PC-9 (cell line): ENCODE measurements around the gene CCDC136. TPM values are rescaled to one million over a fixed set of nuclear protein-coding genes. Genes with fewer than 3 reads are reported as not detected.

Source experiments
- BruUV-seq: library from RNA; stranded (reverse); fragments of 400-500 nt; replicated peaks from 2 replicates; lab custom pipeline; 2021; lab: Mats Ljungman, UMichigan
- CTCF ChIA-PET: fragments of 300-600 bp; sonication (Branson Sonifier 250); formaldehyde crosslinking; loops from one replicate; lab custom pipeline; 2022; ENCODE audit warnings: antibody characterized with exemption; lab: Charles Lee
- POLR2A ChIA-PET: fragments of 300-600 bp; sonication (Branson Sonifier 250); formaldehyde crosslinking; loops from one replicate; lab custom pipeline; 2022; ENCODE audit warnings: antibody characterized with exemption; ENCODE audit not compliant: unreplicated experiment; lab: Charles Lee
- DNase-seq, 2 experiments: peaks; one replicate each; pipeline versions ENCODE4 v3.0.0 to v3.0.0-alpha.2; 2015 to 2022; ENCODE audit warnings: mixed read lengths in 1 of 2
- H2AFZ ChIP-seq: fragments of 200-600 bp; sonication (generic); 2 replicates; pipeline ENCODE4 v1.8.1; 2017; ENCODE audit warnings: antibody characterized with exemption
- H3F3A ChIP-seq: fragments of 200-600 bp; sonication (generic); 2 replicates; pipeline ENCODE4 v1.8.1; 2017; ENCODE audit warnings: antibody characterized with exemption, mild to moderate bottlenecking, low read depth; ENCODE audit not compliant: insufficient read depth
- H3K27ac ChIP-seq: fragments of 200-600 bp; sonication (generic); 2 replicates; pipeline ENCODE4 v1.6.1; 2016; ENCODE audit warnings: mixed run types
- H3K27me3 ChIP-seq: fragments of 200-600 bp; sonication (generic); 2 replicates; pipeline ENCODE4 v1.6.1; 2016; ENCODE audit warnings: low read depth, mixed run types; ENCODE audit not compliant: insufficient read depth
- H3K36me3 ChIP-seq: fragments of 200-600 bp; sonication (generic); 2 replicates; pipeline ENCODE4 v1.6.1; 2016; ENCODE audit warnings: low read depth, mixed run types
- H3K4me1 ChIP-seq: fragments of 200-600 bp; sonication (generic); replicated peaks from 2 replicates; pipeline ENCODE4 v1.6.1; 2016; ENCODE audit warnings: mixed run types; ENCODE audit not compliant: insufficient read depth
- H3K4me2 ChIP-seq: fragments of 200-600 bp; sonication (generic); 2 replicates; pipeline ENCODE4 v1.6.1; 2017; ENCODE audit warnings: mixed run types
- H3K4me3 ChIP-seq: fragments of 200-600 bp; sonication (generic); 2 replicates; pipeline ENCODE4 v1.6.1; 2016; ENCODE audit warnings: mixed run types
- H3K79me2 ChIP-seq: fragments of 200-600 bp; sonication (generic); 2 replicates; pipeline ENCODE4 v1.6.1; 2017; ENCODE audit warnings: low read depth, mixed run types
- H3K9me2 ChIP-seq: fragments of 200-600 bp; sonication (generic); 2 replicates; pipeline ENCODE4 v1.8.1; 2017; ENCODE audit warnings: mild to moderate bottlenecking; ENCODE audit not compliant: insufficient read depth
- H3K9me3 ChIP-seq: fragments of 200-600 bp; sonication (generic); 2 replicates; pipeline ENCODE4 v1.8.1; 2016; ENCODE audit warnings: low read depth; ENCODE audit not compliant: insufficient read depth
- H4K20me1 ChIP-seq: fragments of 200-600 bp; sonication (generic); 2 replicates; pipeline ENCODE4 v1.8.1; 2017; ENCODE audit not compliant: insufficient read depth
- EZH2 ChIP-seq: fragments of 200-600 bp; sonication (generic); IDR thresholded peaks from 2 replicates; pipeline ENCODE4 v1.8.0; 2017; ENCODE audit warnings: antibody characterized with exemption, low read depth
- intact Hi-C: fragments of 100-400 bp; cut with micrococcal nuclease; formaldehyde crosslinking; loops from one replicate; pipeline ENCODE4 v1.10.0; 2022; ENCODE audit not compliant: unreplicated experiment
- total RNA-seq: library from RNA; stranded (reverse); gene quantifications from 2 replicates; pipeline ENCODE4 v1.2.3, GENCODE V29; 2021
- TF ChIP-seq, protein P1 (sequence below): fragments of 200-600 bp; sonication (generic); conservative IDR thresholded peaks from 2 replicates; pipeline ENCODE4 v1.6.1; 2017; ENCODE audit warnings: mixed run types, antibody characterized with exemption, mild to moderate bottlenecking, moderate library complexity

CCDC136 gene
- total RNA-seq, 1 experiment from 2014 or later = 7.1 TPM

DNA sequence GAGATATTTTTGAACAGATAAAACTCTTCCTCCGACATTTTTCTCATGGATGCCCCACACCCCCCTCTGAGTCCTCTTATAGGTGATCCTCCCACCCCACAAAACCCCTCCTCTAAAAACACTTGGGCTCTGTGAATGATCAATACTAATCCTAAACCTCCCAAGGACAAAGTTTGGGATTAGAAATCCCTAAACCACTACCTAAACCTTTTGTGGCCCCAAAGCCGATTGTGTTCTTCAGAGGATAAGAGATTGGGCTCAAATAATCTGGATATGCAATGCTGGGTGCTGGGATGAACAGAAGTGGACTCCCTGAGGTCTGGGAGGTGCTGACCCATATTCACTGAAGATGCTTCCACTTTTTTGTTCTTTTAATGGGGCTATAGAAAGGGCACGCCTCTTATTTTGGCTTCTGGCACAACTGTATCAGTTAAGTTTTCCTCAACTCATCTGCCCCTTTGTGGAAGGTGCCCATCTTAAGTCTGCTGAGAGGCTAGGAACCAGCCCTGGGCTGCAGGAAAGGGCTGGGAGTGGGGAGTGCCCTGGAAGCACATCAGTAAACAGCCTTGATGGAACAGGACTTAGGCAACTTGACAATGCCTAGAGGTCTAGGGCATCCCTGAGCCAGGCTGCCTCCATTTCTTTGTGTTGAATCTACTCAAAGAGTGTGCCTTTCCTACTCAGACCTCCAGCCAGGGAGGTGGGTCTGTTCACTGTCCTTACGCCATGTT, 15.9 kb upstream of the CCDC136 start, which contains the start of gene OPN1SW:
TSS of gene OPN1SW (minus strand) at position 51 of the 731 bp plus-strand sequence. CDS start at position 38, 13 bp downstream.
- Histone ChIP-seq H2AFZ (no peak within 1 kb of the TSS), H4K20me1 (no peaks in the 10 kb centered on the region), H3K4me1 (no peaks in the 10 kb centered on the region), H3K36me3 (no peaks in the 10 kb centered on the region), H3K27me3 (no peaks in the 10 kb centered on the region), H3K79me2 (no peaks in the 10 kb centered on the region), H3K27ac (no peak within 1 kb of the TSS), H3K4me2 (no peak within 1 kb of the TSS), H3K9me2 (no peaks in the 10 kb centered on the region), H3K9me3 (no peaks in the 10 kb centered on the region; the same call in 1 of the 2 replicates), H3F3A (peaks cover 13% of the 10 kb centered on the region), H3K4me3 (no peak within 1 kb of the TSS)
- TSS peak; percentile 18 for BruUV-seq
- no peak for DNase-seq
- CTCF ChIA-PET = no interaction called here
- no peak for TF ChIP-seq EZH2
- TF ChIP-seq, protein P1, sequence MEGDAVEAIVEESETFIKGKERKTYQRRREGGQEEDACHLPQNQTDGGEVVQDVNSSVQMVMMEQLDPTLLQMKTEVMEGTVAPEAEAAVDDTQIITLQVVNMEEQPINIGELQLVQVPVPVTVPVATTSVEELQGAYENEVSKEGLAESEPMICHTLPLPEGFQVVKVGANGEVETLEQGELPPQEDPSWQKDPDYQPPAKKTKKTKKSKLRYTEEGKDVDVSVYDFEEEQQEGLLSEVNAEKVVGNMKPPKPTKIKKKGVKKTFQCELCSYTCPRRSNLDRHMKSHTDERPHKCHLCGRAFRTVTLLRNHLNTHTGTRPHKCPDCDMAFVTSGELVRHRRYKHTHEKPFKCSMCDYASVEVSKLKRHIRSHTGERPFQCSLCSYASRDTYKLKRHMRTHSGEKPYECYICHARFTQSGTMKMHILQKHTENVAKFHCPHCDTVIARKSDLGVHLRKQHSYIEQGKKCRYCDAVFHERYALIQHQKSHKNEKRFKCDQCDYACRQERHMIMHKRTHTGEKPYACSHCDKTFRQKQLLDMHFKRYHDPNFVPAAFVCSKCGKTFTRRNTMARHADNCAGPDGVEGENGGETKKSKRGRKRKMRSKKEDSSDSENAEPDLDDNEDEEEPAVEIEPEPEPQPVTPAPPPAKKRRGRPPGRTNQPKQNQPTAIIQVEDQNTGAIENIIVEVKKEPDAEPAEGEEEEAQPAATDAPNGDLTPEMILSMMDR = no peak
- intact Hi-C loops = no loop called here
- POLR2A ChIA-PET = no interaction called here

GRCh38 chr7:128777156-128778123, 14.3 kb upstream of the CCDC136 start:
- Histone ChIP-seq H2AFZ (no peak overlapping the region), H3K27me3 (no peaks in the 10 kb centered on the region), H3K4me1 (no peaks in the 10 kb centered on the region), H3K36me3 (no peaks in the 10 kb centered on the region), H3K27ac (no peak overlapping the region), H3K4me2 (no peak overlapping the region), H3F3A (peaks cover 9% of the 10 kb centered on the region; the same call in 1 of the 2 replicates), H4K20me1 (no peaks in the 10 kb centered on the region), H3K79me2 (no peaks in the 10 kb centered on the region), H3K9me3 (no peaks in the 10 kb centered on the region; the same call in 1 of the 2 replicates), H3K4me3 (no peak overlapping the region), H3K9me2 (no peaks in the 10 kb centered on the region)
- intact Hi-C loops = no loop called here
- ChIA-PET CTCF (no interaction called here), POLR2A (no interaction called here)
- no peak for DNase-seq
- no TSS peak for BruUV-seq
- TF ChIP-seq, protein P1 = no peak
- no peak for TF ChIP-seq EZH2

- intact Hi-C loops = no loop called here
- no TSS peak for BruUV-seq
- Histone ChIP-seq H3K79me2 (no peaks in the 10 kb centered on the region), H3K27me3 (no peaks in the 10 kb centered on the region), H2AFZ (no peak overlapping the region), H3K4me1 (no peaks in the 10 kb centered on the region), H3K9me2 (no peaks in the 10 kb centered on the region), H3K9me3 (no peaks in the 10 kb centered on the region; the same call in 1 of the 2 replicates), H3K27ac (no peak overlapping the region), H3K36me3 (no peaks in the 10 kb centered on the region), H3F3A (peaks cover 7% of the 10 kb centered on the region; the same call in 1 of the 2 replicates), H3K4me3 (no peak overlapping the region), H3K4me2 (no peak overlapping the region), H4K20me1 (no peaks in the 10 kb centered on the region)
- ChIA-PET CTCF (no interaction called here), POLR2A (no interaction called here)
- no peak for DNase-seq
- TF ChIP-seq, protein P1 = no peak
- no peak for TF ChIP-seq EZH2
These were observed 12.8 kb upstream of the CCDC136 start for GRCh38 chr7:128778946-128779345.
